Measurements from ENCODE around the gene TMPRSS15.

DNA sequence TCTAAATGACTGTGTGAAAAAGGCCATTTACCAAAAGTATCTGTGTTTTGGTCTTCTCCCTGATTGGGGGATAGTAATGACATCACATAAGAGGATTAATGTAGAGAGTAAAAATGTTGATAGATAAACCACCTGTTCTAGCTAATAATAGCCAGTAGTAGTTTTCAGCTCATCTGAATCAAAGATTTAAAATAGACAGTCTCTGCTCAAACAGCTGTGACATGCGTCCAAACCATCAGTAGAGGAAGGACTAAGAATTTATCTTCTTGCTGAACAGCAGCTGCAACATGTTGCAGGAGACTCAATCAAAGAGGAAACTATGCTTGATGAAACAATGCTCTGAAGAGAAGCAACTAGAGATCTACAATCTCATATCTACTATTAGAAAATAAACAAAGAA, 21.4 kb downstream of the TMPRSS15 start:
- TF ChIP-seq CTCF (conservative IDR thresholded peaks at IDR 0.05) (no peak), EZH2 (IDR thresholded peaks at IDR 0.05; ENCODE audit: low read depth) (no peak)
